22Rv1 (cell line): ENCODE measurements around the gene MGAT5.

ENCODE experiments used
- CTCF ChIP-seq: fragments of 450-650 bp; IDR thresholded peaks from 2 replicates; pipeline ENCODE4 v1.5.1; 2017; ENCODE audit warnings: mild to moderate bottlenecking
- ZFX ChIP-seq: fragments of 450-650 bp; IDR thresholded peaks from 2 replicates; pipeline ENCODE4 v1.6.1; 2017; ENCODE audit warnings: antibody characterized with exemption, borderline replicate concordance

DNA sequence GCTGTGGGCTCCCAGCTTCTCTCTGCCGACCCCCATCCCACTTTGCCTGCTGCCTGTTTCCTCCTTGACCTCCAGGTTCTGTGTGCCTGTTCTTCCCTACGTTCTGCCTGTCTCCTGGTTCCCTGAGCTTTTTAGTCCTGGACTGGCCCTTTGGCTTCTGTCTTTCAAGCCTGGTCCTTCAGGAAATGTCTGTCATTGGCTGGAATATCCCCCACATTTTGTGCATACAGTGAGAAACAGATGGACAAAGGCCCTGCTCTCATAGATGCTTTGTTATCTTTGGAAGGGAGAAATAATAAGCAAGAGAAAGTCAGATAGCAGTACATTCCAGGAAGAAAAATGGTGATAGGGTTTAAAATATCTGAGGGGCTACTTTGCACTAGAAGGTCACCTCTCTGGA is 5.7 kb downstream of the MGAT5 start:
- no peak for TF ChIP-seq CTCF
- TF ChIP-seq ZFX, result no peak
